ENCODE results near the gene PELO.
A peak's percentile ranks its signal among the peaks of the same experiment; 100 is the strongest.

The PELO gene

DNA sequence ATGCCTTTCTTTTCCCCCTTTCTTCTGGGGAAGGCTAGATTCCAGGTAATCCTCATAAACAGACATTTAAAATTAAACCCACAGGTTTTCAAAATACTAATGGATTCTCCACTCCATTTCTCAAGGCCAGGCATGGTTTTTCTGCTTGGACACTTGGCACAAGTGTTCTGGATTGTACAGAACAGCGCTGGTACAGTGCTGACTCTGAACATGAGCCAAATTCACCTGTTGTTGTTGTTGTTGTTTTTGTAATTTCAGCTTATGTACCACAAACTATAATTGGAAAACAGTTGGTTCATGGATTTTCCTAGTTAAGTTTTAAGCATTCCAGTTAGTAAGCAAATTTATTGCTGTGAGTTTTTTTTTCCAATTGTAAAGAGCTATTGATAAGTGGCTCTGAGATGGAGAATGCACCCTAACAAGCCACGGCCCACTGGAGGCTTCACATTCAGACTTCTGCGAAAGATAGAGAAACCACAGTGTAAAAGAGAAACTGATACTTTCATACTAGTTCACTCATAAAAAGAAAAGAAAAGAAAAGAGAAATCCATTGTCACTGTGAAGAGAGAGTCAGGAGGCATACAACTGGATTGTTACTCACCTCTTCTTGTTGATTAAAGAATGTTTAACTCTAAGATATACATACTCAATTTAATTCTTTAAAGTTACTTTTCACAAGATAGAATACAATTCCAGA is 16.2 kb upstream of the PELO start:
- DNase-seq (ENCODE audit: low spot score) = no peak

DNA sequence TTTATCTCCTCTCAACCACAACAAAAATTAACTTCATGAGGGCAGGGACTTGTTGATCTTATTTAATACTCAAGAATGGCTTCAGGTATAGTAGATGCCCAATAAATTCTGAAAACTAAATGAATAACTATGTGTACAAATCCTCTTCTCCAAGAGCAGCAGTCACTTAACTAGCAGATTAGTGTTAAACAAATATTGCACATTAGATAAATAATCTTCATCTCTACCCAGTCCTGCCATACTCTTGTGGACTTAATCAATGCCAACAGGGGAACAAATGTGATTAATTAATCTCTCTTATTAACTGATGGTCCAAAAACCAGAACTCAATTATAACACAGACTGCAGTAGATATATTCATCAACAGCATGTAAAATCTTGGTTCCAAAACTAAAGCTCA is 15.0 kb upstream of the PELO start:
- no peak for DNase-seq (ENCODE audit: low spot score)

DNA sequence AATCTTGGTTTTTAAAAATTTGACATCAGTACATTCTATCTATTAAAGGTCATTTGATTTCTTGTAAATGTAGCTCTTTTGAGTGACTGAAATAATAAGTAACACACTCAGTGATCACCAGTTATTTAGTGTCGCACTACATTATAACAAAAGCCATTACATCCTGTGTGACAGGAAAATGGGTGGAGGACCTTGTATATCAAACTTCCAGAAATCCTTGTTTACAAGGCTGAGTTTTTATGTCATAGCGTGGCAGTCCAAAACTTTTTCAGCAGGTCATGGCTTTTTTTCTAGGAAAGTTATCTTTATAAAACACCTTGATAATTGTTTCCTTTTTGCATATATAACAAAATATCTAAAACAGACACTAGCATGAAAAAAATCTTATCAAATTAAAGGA is 14.4 kb upstream of the PELO start:
- DNase-seq (ENCODE audit: low spot score) = no peak

DNA sequence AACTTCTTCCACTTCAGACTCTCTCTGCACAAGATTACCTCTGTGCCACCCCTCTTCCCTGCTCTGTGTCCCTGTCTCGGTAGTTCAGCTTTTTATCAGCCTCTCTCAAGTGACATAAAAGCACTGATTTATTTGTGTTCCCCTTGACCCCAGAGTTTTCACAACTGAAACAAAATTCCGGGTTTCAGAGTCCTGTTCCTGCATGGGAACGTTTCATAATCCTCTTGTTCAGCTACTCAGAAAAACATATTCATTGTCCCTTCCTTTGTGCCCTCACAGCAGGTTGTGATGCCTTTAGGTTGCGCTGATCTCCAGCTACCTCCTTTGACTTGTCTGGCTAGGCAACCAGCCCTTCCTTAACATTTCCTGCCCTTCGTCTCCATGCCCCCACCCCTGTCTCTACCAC is 13.7 kb upstream of the PELO start:
- no peak for DNase-seq (ENCODE audit: low spot score)

DNA sequence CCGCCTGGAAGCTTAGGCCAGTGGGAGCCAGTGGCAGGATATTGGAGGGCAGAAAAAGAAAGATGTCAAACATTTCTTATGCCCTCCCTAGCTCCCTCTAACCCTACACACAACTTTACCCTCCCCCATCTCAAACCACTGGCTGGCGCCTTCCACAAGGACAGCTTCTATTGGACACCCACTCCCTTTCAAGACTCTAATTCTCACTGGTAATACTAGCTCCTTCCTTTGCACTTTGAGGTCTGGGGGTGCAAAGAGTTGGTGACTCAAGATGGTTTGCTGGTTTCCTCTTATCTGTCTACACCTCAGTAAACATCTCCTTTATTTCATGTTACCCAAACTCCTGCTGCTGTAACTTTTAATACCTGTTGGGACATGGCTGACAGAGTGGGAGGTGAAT is 11.6 kb upstream of the PELO start:
- no peak for DNase-seq (ENCODE audit: low spot score)

DNA sequence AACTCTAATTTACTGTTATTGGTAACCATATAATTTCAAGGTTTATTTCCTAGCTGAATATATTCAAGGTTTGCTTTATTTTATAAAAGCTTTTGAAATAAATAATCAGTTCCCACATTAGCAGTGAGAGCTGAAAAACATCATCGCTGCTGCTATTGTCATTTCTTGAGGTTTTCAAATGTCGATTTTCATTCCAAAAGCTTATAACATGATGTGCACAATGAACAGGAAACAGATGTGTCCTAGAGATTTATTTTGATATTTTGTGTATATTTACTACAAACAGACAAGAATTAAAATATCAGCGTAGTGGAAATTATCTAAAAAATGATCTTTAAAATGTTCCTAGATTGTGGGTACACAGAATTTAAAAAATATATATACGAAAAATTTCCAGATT is 10.5 kb upstream of the PELO start:
- DNase-seq (ENCODE audit: low spot score) = no peak

DNA sequence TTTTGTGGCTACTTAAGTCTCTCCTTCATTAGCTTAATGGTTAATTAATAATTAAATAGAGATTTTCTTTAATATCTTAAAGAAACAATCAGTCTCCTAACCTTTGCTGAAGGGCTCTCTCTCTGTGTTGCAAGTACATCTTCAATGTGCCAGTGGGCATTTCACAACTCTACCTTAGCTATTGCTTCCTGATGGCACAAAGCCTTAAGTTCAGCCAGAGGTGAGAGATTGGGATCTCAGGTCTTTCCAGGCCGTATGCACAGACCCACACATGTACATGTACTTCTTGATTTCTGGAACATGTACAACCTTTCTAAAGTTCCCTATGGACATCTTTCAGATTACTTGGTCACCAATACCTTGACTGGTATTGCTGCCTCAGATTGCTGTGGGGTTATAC is 8.9 kb upstream of the PELO start:
- DNase-seq (ENCODE audit: low spot score) = no peak

DNA sequence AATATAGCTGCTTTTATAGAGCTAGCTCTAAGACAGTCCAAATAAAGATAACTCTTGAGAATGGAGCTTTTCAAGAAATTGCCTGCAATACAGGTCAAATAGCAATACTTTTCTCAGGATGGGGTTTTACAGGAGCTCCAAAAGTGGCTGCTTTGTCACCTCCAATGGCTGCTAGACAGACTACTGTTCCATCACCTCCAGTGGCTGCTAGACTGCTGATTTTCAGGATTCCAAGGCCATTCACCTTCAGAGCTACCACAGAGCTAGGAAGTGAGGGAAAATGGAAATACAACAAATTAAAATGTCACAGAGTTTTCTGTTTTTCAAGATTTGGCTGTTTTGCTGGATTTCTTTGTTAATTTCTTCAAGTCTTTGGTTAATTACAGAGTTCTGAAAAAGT is 8.5 kb upstream of the PELO start:
- DNase-seq (ENCODE audit: low spot score) = no peak

DNA sequence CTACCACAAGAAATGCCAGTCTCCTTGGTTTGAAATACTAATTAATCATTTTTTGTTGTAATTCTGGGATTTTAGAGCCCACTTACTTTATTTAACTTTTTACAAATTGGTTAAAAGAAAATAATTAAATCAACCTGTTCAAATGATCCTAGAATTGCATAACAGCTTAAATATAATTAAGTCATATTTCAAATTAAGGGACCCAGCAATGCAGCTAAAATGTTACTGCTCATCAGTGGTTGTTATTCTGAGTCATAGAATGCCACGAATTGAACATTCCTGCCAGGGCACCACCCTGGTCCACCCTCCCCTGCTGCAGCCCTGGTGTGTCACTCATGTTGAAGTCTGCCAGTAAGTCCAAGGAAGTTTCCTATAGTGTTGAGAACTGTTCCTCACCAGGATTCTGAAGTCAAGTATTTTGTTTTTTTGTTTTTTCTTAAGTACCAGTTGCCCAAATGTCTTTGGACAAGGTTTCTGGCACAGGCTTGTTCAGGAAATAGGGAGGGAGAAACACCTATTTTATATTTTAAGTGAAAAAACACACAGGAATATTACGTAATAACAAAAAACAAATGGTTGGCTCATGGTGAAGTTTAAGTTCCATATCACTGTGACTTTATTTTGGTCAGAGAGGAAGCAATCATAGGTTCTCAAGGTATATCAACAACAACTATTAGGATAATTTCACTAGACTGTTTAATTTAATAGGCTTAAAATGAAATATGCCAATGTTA is 4.3 kb upstream of the PELO start:
- no peak for DNase-seq (ENCODE audit: low spot score)

DNA sequence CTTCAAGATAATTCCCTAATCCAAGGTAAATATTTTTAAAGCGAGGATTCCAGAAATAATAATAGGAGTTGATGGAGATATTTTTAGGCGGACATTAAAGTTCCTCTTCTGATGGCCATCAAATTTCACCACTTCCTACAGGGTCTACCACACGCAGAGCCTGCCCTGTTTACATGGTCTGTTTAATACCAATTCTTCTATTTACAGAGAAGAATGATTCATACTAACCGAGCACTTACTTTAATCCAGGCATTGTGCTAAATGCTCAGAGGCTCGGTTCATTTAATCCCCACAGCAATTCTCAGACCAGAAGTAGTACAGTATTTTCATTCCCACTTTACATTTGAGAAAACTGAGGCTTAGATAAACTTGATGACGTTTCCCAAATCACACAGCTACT is 3.0 kb upstream of the PELO start:
- DNase-seq (ENCODE audit: low spot score) = no peak

DNA sequence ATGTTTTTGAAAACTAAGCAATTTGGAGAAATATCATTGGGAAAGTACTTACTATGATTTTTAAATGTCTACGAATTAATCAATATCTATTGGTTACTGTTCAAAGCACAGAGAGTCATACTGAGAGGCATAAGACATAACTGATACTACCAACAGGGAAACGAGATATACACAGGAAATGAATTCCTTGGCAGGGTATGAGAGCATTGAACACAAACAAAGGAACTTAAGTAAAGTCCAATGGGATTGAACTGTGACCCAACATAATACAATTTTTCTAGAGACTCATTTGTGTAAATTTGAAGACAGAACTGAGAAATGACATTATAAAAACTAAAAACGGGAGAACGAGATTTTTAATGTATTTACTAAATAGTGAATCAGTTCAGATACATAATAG is 1.3 kb upstream of the PELO start:
- DNase-seq (ENCODE audit: low spot score) = no peak

DNA sequence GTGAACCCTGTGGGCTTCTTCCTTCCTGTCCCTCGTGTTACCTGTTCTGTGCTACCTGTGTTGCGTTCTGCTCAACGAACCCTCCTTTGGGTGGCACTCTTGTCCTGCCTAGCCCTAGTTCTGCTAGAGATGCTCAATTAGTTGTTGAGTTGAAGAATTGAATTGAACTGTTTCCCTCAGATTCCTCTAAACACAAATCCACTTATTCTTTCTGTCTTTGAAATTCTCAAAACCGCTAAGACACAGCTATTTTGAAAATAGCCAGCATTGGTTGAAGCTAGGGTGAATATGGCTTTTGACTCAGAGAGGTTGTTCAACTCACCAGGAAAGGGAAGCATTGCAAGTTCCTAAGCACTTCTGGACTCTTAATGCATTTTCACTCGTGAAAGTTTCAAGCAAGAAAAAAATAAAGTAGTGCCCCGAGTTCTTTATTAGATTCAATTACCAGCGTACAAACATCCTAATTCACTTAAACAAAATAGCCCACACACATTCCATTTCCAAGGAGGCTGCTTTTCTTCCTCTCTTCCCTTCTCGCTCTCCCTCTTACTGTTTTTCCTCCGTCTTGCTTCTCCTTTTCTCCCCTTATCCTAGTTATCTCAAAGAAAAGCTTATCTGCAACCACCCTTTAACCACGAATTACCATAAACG is 642 bp upstream of the PELO start:
- DNase-seq (ENCODE audit: low spot score) = no peak

DNA sequence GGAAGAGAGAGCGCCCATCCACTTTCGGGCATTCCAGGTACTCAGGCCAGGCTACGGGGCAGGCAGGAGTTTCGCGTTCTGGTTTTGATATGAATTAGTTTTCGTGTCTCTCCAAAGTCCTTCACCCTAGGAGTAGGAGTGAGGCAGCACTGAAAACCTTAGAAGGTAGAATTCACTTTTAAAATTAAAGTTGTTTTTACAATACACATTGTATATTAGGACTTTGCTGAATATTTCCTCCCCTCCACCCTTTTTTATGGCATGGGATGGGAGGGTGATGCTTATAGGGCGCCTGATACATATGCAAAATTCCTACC is 747 bp downstream of the PELO start:
- no peak for DNase-seq (ENCODE audit: low spot score)

DNA sequence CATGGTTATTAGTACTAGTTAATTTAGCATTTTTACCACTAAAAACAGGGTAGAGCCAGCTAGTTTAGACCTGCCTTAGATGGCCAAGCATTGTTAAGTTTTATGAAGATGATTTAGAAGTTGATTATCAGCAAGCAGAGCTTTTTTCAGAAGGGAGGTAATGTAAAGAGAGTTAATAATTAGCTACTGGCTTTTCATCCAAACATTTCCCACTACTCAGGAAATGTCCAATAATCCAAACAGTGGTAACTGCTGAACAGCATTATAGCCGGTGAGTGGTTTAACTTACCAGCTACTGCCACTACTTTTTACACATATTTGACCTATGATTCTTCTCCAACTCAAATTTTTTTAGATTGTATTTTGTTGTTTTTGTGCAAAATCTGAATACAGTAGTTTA is 1.7 kb downstream of the PELO start:
- DNase-seq (ENCODE audit: low spot score) = no peak

DNA sequence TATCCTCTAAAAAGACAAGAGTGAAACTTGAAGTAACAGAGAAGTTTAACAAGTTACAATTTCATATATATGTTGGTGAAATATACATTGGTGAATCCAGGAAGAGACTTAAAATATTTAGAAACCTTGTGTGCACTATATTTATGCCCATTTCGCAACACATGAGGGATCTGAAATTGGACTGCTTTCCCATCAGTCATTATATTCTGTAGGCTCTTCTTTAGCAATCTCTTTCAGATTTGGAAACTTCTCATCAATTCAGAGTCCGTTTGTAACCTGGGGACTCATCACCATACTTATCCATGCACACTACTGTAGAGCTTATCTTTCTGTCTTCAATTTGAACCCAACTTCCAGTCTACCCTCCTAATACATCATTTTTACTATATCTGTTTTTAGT is 2.1 kb downstream of the PELO start:
- DNase-seq (ENCODE audit: low spot score) = no peak

DNA sequence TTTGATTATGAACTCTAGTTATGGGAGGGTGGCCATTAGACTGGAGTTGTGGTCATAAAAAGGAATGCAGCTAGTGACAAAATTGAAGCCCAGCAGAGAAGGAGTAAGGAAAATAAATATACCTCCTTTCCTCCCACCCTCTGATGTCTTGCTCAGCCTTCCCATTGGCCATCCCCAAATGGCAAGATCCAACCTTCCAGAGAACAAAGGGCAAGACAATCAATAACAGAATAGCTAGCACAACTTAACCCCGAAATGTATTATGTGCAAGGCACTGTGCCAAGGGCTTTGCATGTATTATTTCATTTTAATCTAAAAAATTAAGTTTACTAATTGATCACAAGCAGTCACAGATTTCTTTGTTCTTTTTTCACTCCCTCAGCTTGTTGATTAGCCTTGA is 3.6 kb downstream of the PELO start:
- no peak for DNase-seq (ENCODE audit: low spot score)

DNA sequence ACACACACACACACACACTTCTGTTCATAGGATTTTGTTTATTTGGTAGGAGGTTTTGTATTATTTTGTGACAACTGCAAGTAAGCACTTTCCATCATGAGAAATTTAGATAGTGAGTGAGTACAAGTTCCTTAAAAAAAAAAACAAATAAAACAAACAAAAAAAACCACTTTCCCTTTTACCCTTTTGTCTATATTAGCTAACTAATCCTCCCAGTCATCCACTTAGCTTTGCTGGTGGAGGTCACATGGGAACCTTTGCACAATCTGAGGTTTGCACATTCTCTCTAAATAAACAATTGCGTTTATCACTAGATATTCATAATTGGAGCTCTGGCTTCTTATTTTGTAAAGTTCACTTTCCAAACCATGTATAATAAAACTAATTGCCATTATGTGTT is 6.8 kb downstream of the PELO start:
- DNase-seq (ENCODE audit: low spot score) = no peak

DNA sequence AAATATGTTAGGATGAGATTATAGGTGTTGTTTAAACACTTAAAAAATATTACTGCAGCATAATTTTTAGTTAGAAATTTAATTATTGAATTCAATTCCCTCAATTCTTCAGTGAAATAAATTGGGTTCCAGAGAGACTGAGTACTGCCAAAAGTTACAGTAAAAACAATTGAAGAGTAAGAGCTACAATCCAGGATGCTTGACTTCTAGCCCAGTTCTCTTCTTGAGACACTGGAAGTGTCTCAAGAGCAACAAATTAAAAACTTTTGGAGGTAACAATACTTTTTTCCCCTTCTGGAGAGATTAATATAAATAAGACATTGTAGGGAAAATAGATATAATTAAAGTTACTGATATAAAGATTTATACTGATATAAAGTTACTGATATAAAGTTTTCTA is 8.3 kb downstream of the PELO start:
- DNase-seq (ENCODE audit: low spot score) = no peak

DNA sequence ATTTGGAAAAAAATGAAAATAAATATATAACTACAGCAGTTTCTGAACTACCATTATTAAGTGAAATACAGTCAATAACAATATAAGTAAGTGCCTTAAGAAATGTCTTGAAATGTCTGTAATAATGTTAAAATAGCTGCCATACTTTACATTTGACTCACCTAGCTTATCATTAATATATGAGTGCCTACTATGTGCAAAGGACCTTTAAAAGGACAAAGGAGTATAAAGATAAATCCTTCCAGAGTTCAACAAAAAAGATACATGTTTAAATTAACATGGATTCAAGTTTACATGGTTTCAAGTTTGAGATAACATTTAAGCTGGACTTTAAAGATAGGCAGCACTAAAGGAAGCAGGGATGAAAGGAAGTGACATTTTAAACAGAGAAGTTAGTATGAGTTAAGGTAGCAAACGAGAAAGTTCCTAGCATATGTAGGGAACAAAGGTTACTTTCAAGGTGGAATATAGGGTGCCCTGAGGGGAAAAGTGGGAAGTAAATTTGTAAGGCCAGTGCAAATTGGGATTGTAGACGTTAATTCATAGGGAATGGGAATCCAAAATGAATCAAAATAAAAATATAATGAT is 8.9 kb downstream of the PELO start:
- no peak for DNase-seq (ENCODE audit: low spot score)

DNA sequence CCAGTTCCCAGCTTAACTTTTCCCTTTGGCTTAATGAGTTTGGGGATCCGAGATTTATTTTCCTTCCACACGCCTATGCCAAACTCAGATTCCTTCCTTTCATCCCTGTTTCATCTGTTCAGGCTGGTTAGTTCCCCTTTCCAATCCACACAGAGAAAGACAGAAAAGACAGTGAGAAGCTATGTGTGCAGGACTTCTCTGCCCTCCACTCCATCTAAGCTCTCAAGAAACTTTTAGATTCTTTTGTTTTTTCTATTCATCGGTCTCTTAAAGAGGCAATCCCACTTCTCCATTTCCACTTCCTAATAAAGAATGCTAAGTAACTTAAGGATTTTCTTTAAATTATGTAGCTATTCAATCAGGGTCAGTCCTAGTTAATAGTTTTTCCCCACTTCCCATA is 11.2 kb downstream of the PELO start:
- DNase-seq (ENCODE audit: low spot score) = no peak

DNA sequence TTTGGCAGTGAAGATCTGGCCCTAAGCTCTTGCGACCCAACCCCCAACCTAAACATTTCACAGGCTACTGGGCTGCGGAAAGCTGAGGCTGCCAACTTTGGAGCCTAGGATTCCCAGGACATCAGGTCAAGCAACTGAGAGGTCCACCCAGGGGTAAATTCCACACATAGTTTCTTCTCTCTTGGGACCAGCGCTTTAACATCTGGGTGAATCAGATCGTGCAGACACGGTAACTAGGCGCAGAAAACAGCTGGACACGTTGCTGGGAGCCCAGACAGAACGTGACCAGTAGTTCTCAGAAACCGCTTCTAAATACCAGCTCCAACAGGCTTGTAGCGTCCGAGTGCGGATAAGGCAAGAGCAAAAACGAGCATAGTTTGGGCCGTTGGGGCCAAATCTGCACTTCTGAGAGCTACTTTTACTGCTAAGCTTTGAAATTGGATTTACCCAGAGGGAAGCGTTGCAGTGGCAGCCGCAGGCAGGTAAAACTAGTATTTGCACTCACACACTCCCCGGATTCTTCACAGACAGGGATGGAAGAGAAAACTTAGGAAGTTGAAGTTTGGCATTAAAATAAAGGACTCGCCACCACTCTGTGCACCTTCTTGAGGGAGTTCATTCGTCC is 11.8 kb downstream of the PELO start:
- no peak for DNase-seq (ENCODE audit: low spot score)

DNA sequence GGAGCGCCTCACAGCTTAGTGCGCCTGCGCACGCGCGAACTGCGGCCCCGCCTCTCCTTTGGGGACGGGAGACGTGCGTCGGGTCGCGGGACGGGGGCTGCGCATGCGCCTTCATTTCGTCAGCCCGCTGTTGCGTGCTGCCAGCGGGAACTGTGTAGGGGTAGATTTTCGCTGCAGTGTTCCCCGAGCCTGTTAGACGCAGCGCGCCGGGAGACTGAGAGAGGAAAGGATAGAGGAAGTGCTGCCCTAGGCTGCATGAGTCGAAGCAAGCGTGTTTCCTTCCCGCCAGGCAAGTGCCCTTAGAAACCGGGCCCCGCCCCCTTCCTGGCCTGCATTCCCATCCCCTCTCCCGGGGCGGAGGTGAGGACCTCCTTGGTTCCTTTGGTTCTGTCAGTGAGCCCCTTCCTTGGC is 12.3 kb downstream of the PELO start:
- DNase-seq (ENCODE audit: low spot score) = peak; percentile 58

All from HuH-7.5 (cell line).